ENCODE results near the gene TRIM39.

DNA sequence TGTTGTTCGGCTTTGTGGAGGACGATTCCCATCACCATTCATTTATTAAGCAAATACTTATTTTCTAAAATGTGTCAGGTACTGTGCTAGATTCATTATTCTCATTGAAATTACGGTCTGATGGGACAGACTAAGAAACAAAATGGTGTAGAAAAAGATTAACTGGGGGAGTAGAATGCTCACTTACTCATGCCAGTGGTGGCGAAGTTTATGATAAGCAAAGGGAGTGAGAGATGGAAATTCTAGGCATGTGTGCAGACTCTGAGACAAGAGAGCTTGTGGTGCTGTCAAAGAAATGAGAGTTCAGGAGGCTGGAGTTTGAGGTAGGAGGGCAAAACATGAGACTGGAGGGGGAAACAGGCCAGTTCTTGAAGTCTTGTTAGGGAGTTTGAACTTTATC is 19.1 kb downstream of the TRIM39 start:
- TF ChIP-seq, protein P1, sequence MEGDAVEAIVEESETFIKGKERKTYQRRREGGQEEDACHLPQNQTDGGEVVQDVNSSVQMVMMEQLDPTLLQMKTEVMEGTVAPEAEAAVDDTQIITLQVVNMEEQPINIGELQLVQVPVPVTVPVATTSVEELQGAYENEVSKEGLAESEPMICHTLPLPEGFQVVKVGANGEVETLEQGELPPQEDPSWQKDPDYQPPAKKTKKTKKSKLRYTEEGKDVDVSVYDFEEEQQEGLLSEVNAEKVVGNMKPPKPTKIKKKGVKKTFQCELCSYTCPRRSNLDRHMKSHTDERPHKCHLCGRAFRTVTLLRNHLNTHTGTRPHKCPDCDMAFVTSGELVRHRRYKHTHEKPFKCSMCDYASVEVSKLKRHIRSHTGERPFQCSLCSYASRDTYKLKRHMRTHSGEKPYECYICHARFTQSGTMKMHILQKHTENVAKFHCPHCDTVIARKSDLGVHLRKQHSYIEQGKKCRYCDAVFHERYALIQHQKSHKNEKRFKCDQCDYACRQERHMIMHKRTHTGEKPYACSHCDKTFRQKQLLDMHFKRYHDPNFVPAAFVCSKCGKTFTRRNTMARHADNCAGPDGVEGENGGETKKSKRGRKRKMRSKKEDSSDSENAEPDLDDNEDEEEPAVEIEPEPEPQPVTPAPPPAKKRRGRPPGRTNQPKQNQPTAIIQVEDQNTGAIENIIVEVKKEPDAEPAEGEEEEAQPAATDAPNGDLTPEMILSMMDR (IDR thresholded peaks at IDR 0.05) = no peak
- TF ChIP-seq POLR2A (IDR thresholded peaks at IDR 0.05) (no peak), EP300 (IDR thresholded peaks at IDR 0.05) (no peak), POLR2AphosphoS5 (IDR thresholded peaks at IDR 0.05) (no peak)

Data from gastroesophageal sphincter (tissue), 3 donors.